B cell (primary cell): ENCODE data around the gene EIF4E2.

Experiments used
- CTCF ChIP-seq: fragments of 200-600 bp; IDR thresholded peaks from one replicate; pipeline ENCODE4 v1.8.0; 2022; ENCODE audit warnings: antibody characterized with exemption, mild to moderate bottlenecking
- EZH2 ChIP-seq: IDR thresholded peaks from 2 replicates; pipeline ENCODE4 v1.6.1; 2012; ENCODE audit warnings: borderline replicate concordance, low read depth, mild to moderate bottlenecking, moderate library complexity, low read length; ENCODE audit not compliant: insufficient read depth, poor library complexity, severe bottlenecking

DNA sequence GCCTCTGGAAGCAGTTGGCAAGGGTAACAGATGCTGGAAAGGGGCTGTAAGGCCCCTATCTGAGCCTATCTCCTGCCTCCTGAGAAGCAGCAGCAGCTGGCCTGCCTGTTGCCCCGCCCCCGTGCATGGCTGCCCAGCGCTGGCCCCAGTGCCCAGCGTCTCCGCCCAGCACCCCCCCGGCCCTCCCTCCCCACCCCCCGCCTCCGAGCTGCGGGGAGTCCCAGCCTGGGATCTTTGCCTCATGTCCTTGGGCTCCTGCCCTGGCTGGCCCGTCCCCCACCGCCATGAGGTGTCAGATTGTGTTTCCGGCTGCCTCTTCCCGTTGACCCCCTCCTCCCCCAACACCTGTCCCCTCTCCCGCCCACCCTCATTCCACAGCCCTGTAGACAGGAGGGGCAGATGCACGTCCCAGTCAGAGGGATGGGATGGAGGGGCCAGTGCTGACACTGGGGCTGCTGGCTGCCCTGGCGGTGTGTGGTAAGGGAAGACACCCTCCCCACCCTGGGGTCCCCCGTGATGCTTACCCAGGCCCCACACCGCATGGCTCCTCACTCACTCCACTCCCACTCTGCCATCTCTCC is 24.6 kb upstream of the EIF4E2 start, which contains the start of gene CHRND:
- TF ChIP-seq CTCF (no peak), EZH2 (no peak)
